GM18861 (cell line): ENCODE results near the gene CASK.

Experiments
- ATAC-seq: cut with Tn5 transposase; IDR thresholded peaks from one replicate; pipeline ENCODE4 v1.9.1; 2021; ENCODE audit not compliant: unreplicated experiment

CASK gene

GRCh38 chrX:41837270-41837944 lies 85.9 kb downstream of the CASK start:
- ATAC-seq, result no peak

GRCh38 chrX:41828826-41829225 lies 94.5 kb downstream of the CASK start:
- no peak for ATAC-seq

- no peak for ATAC-seq
Observed at GRCh38 chrX:41827886-41828285, 95.5 kb downstream of the CASK start.

GRCh38 chrX:41825796-41826195 lies 97.6 kb downstream of the CASK start:
- no peak for ATAC-seq

- ATAC-seq, result no peak
Observed at GRCh38 chrX:41824551-41824950, 98.8 kb downstream of the CASK start.

DNA sequence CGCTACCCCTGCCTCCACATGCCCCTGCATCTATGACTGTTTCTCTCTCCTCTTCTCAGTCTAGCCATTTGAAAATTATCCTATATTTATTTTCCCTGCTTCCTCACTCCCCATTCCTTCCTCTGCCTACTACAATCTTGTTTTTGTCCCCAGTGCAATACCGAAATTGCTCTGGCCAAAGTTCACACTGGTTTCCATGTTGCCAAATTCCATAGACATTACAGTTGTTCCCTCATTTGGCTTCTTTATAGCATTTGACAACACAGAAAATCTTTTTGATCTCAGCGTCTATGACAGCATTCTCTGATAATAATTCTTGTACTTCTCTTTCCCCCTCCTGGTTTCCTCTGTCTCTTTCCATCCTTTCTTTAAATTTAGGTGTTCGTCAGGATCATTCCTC lies 100.0 kb downstream of the CASK start:
- no peak for ATAC-seq

DNA sequence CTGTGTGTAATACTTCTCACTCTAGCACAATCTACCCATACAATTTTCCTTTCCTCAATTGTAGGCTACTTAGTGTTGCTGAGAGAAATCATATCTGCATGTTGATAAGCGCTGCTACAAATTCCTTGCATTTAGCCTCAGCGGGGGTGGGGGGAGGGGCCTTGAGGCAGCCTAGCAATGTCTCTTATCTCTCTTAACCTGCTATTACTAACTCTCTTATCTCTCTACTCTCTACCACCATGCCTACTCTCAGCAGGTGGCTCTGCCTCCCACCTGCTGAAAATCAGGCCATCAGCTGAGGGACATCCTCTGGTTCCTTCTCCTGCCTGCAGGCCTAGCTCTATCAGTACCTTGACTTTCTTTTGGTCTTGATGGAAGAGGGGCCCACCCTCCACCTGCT lies 100.5 kb downstream of the CASK start:
- no peak for ATAC-seq

DNA sequence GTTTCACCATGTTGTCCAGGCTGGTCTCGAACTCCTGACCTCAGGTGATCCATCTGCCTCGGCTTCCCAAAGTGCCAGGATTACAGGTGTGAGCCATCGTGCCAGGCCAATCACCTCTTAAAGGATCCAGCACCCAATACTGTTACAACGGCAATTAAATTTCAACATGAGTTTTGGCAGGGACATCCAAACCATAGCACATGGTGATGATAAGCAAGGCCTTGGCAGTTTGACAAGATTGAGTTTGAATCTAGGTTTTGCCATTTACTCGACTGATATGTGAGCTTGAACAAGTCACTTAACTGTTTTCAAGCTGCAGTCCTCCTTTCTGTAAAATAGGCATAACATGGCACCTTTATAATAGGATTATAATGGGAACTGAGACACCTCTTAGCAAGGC lies 115.3 kb downstream of the CASK start:
- no peak for ATAC-seq

DNA sequence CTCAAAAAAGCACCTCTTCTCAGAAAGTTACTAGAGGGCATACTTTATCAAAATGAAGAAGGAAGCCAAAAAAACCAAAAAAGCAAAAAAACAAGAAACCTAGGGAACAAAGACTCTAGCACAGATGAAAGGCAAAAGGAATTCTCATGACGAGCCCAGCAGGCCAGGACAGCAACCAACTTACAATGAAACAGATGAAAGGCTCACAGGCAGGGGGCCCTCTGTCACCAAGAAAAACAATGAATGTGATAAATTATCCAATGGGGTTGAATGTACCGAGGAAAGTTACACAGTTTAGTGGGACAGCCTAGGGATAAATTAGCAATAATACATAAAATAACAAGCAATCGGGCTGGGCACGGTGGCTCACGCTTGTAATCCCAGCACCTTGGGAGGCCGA lies 120.4 kb downstream of the CASK start:
- no peak for ATAC-seq

GRCh38 chrX:41799661-41800060 lies 123.7 kb downstream of the CASK start:
- no peak for ATAC-seq

- no peak for ATAC-seq
Observed at GRCh38 chrX:41796577-41796976, 126.8 kb downstream of the CASK start.

GRCh38 chrX:41796046-41796445 lies 127.3 kb downstream of the CASK start:
- no peak for ATAC-seq

DNA sequence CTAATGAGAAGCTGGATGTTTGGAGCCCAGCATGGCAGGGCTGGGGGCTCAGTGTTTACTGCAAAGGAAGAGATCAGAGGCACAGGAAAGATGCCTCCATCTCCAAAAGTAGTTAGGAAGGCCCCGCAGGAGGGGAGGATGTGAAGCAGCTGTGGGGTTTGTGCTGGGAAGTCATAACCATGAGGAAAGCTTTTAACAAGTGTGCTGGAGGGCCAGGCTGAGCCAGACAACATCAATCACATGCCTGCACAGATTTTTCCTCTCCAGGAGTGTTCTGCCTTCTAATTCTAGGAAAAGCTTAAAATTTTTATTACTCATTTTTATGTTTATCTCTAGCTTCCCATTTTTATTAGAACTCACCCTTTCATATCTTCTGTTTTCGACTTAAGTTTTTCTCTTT lies 134.0 kb downstream of the CASK start:
- no peak for ATAC-seq

GRCh38 chrX:41785685-41786084 lies 137.7 kb downstream of the CASK start:
- no peak for ATAC-seq

- ATAC-seq, result peak; percentile 67
Observed at GRCh38 chrX:41781500-41781899, 141.9 kb downstream of the CASK start.

DNA sequence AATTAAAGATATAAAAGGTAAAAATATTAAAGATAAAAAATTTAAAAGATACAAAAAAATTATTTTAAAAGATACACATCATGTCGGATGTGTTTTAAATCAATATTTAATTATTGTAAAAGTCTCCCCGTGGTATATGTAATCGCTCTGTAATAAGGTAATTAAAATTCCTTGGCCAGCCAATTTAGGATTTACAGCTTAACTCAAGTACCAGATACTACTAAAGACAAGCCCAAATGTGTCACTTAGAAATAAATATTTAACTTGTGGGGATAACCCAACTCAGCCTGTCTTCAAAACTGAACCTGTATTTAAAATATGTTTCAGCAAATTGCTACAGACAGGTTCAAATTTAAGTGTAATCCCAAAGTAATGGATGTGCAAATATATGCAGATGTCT lies 143.4 kb downstream of the CASK start:
- no peak for ATAC-seq

DNA sequence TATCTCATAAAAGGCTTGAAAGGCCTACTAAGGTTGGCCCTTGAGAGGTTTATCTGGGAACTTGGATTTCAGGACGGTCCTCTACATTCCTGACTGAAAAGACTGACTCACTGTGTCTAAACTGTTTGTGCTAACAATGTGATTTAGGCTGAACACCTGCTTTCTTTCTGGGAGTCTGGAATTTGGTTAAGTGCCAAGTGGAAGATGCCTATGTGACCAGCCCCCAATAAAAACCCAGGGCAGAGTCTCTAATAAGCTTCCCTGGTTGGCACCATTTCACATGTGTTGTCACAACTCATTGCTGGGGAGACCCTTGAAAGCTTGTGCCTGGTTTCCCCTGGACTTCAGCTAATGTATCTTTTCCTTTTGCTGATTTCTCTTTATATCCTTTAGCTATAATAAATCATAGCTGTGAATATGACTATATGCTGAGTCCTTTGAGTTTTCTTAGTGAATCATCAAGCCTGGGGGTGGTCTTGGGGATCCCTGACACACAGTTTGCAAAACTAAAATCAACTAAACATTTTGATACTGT lies 144.3 kb downstream of the CASK start:
- no peak for ATAC-seq

GRCh38 chrX:41761702-41762101 lies 161.7 kb downstream of the CASK start:
- ATAC-seq, result no peak

DNA sequence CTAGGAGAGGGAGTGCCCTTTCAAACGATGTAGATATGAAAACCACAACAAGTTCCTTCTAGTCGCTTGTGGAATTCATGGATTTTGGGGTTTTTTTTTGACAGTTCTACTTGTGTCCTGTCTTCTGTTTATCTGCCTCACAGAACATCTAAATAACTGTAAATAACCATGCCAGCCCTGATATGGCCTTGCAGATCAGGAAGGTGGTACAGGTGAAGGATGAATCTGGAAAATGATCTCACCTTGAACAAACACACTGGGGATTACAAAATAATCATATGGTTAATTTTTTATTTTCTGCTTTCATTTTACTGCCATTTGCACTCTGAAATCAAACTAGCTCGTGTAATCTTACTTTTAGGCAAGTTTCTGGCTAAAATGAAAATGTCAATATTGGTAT lies 162.2 kb downstream of the CASK start:
- no peak for ATAC-seq

DNA sequence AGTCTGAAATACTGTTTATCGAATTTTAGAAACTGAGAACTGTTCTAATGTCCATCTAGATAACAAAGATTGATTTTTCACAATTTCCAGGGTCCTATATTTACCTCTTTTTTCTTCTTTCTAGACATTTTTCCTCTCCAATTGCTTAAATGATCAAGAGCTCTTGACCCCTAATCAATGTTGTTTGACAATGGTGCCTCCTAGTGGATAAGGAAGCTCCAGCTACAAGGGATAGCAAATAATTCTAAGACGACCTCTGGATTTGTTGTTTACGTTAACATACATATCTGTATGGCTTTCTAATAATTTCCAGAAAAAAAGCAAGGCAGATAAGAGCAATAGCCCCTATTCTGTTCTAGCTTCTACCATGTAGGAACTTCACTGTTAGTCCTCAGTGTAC lies 163.5 kb downstream of the CASK start:
- no peak for ATAC-seq

- no peak for ATAC-seq
Observed at GRCh38 chrX:41758401-41758800, 165.0 kb downstream of the CASK start.

DNA sequence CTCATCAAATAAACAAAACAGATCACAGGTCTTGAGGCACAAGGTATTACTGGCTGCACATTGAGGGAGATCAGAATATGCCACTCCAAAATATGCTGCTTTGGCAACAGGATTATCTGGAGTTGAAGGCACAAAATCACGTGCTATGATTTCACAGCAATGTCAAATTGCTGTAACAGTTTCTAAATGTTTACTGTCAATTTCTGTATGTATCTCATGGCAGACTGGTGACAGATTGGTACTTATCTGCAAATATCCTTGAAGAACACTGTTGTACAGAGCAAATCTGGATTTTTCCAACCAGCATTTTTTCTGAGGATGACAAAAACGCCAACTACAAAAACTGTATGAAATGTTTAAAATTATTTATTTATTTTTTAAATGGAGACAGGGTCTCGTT lies 172.6 kb downstream of the CASK start:
- ATAC-seq, result no peak

DNA sequence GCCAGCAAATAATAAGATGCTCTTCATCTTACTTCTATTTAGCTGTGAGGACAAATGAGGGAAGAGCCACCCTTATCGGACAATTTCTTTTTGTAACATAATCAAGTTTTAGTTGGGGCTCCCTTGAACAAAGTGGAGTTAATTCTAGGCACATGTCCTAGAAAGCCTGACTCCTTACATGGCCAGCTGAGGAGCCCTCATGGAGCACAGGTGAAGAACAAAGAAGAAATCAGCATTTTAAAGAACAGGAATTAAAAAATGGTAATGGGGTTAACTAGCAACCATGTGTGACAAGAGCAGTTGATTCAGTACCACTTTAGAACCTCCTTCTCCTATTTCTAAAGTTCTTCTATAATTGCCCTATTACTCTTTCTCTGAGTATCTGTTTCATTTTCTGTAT lies 183.5 kb downstream of the CASK start:
- ATAC-seq, result no peak
